HG03159 (cell line): ENCODE data around the gene HNRNPU.
"Not testable (repeated sequence)": the region's sequence is repeated elsewhere in the genome, so short reads cannot be mapped to it uniquely, and the experiment has no call there.

Source experiments
- ATAC-seq: cut with Tn5 transposase; IDR thresholded peaks from one replicate; pipeline ENCODE4 v1.9.1; 2021; ENCODE audit warnings: mild to moderate bottlenecking, moderate library complexity; ENCODE audit not compliant: unreplicated experiment

The HNRNPU gene

GRCh38 chr1:244843148-244843978 lies 21.0 kb downstream of the HNRNPU start:
- ATAC-seq, result no peak

- no peak for ATAC-seq
Observed at GRCh38 chr1:244841273-244841927, 22.9 kb downstream of the HNRNPU start.

- ATAC-seq, result no peak
Observed at GRCh38 chr1:244840219-244840794, 24.0 kb downstream of the HNRNPU start.

GRCh38 chr1:244839656-244840055 lies 24.7 kb downstream of the HNRNPU start:
- no peak for ATAC-seq

- no peak for ATAC-seq
Observed at GRCh38 chr1:244837597-244838258, 26.6 kb downstream of the HNRNPU start.

GRCh38 chr1:244836584-244836983 lies 27.8 kb downstream of the HNRNPU start:
- no peak for ATAC-seq

GRCh38 chr1:244836135-244836521 lies 28.2 kb downstream of the HNRNPU start:
- ATAC-seq, result no peak

- peak; percentile 59 for ATAC-seq
Observed at GRCh38 chr1:244835276-244836134, 28.8 kb downstream of the HNRNPU start, which contains the start of gene COX20. Gene COX20, plus strand, starts transcription at chr1:244835658. Its CDS starts 57 bp downstream, at chr1:244835715.

- peak; percentile 59 for ATAC-seq
Observed at GRCh38 chr1:244834543-244835275, 29.6 kb downstream of the HNRNPU start.

GRCh38 chr1:244833734-244834542 lies 30.4 kb downstream of the HNRNPU start:
- ATAC-seq, result peak; percentile 6

- not testable (repeated sequence) for ATAC-seq
Observed at GRCh38 chr1:244833260-244833659, 31.1 kb downstream of the HNRNPU start.

GRCh38 chr1:244830639-244831038 lies 33.7 kb downstream of the HNRNPU start:
- no peak for ATAC-seq

GRCh38 chr1:244826712-244827111 lies 37.6 kb downstream of the HNRNPU start:
- ATAC-seq, result no peak

GRCh38 chr1:244822878-244823277 lies 41.5 kb downstream of the HNRNPU start:
- no peak for ATAC-seq

- no peak for ATAC-seq
Observed at GRCh38 chr1:244821134-244821533, 43.2 kb downstream of the HNRNPU start.

GRCh38 chr1:244820131-244820530 lies 44.2 kb downstream of the HNRNPU start:
- no peak for ATAC-seq

- no peak for ATAC-seq
Observed at GRCh38 chr1:244817415-244817894, 46.9 kb downstream of the HNRNPU start.

- no peak for ATAC-seq
Observed at GRCh38 chr1:244815600-244816099, 48.7 kb downstream of the HNRNPU start.
